Measurements from ENCODE around the gene TBC1D17.

The TBC1D17 gene

DNA sequence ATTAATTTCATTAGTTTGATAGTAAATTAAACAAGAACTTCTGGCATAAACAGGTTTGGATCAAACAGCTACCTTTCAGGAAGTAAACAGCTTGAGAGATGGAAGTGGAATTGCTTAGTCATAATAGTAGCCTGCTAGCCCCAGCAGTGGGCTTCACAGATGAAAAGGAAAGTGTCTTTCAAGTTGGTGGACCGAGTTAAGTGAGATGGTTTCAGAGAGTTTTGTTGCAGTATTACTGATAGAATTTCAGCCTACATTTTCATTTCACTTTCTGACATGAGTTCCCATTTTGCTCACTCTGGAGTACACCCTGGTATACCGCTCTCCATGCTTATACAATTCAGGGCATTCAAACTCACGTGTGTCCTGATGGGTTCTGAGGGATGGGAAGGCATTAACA is 28.6 kb upstream of the TBC1D17 start:
- DNase-seq (ENCODE audit: low spot score) = peak; percentile 13

DNA sequence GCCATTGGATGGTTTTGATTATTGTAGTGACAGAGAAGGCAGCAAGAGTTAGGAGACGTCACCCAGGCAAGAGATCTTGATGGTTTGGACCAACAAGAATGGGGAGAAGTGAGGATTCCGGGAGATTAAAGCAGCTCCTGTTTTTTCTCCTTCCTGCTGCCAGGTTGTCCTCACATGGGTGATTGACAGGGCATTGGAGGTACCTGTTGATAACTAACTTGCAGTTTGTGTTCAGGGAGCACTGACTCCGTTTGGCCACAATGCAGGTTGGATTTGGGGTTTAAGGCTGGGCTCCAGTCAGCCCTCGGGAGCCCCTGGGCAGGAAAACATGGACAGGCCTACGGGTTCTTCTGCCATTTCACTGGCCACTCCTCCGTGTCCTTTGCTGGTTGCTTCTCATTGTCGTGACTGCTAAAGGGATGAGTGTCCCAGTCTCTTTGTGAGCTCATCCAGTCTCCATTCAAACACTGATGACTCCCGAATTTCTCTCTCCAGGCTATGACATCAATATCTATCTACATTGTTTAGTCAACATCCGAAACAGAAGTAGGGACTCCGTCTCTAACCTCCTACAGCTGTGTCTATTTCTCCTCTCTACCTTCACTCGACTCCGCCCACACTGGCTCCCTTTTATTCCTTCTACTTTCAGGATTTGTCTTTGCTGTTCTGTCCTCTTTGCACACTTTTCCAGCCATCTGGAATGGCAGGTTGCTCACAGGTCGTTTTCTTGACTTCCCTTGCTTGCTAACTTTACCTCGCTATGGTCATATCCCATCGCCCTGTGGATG is 27.9 kb upstream of the TBC1D17 start:
- DNase-seq (ENCODE audit: low spot score) = peak; percentile 10

DNA sequence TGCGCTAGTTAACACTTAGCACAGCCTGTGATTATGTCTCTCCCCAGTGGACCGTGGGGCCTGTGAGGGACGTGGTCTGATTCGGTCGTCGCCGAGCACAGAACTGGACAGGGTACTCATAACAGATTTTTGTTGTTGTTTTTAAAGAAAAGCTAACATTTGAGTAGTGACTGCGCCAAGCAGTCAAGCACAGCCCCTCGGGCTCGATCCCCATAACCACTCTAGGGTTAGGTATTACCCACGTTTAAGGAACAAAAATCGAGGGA is 27.3 kb upstream of the TBC1D17 start:
- no peak for DNase-seq (ENCODE audit: low spot score)

DNA sequence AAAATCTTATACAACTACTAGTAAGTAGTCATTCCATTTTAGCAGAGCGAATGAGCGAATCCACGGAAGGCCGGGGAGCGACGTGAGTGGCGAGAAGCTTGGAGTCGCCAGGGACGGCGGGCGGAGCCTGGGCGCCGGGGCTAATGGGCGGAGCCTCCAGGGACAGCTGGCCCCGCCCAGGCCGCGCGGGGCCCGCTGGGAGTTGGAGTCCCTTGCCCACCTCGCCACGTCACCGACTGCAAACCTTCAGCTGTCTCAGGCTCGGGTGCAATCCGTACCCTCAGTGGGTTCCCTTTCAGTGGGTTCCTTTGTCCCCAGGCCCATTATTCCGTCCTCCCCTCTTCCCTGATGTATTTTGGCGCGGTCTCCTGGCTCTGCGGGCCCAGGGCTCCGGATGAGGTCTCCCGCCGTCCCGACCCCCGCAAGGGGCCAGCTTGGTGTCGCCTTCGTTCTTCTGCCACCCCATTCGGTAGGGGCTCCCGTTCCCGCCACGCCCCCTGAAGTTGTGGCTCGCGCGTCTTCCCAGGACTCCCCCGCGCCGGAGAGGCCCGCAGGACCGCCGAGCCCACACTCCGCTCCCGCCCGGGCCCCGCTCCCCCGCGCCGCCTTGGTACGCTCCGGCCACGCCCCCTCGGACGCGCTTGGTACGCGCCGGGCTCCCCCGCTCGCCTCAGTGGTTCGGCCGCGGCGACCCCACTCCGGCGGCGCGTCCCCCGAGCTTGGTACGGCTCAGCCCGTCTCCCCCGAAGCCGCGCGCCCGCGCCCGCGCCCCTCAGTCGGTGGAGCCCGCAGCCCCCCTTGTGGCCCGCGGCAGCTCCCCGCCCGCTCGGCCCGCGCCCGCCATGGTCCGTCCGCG is 26.8 kb upstream of the TBC1D17 start, which contains the start of gene PTOV1:
Gene PTOV1 (plus strand): TSS at position 673 of the 856 bp plus-strand sequence.
- DNase-seq (ENCODE audit: low spot score) = peak; percentile 95

GRCh38 chr19:49851456-49852259 is 25.8 kb upstream of the TBC1D17 start:
- DNase-seq (ENCODE audit: low spot score) = peak; percentile 55

GRCh38 chr19:49852631-49853126 is 24.8 kb upstream of the TBC1D17 start:
- peak; percentile 19 for DNase-seq (ENCODE audit: low spot score)

DNA sequence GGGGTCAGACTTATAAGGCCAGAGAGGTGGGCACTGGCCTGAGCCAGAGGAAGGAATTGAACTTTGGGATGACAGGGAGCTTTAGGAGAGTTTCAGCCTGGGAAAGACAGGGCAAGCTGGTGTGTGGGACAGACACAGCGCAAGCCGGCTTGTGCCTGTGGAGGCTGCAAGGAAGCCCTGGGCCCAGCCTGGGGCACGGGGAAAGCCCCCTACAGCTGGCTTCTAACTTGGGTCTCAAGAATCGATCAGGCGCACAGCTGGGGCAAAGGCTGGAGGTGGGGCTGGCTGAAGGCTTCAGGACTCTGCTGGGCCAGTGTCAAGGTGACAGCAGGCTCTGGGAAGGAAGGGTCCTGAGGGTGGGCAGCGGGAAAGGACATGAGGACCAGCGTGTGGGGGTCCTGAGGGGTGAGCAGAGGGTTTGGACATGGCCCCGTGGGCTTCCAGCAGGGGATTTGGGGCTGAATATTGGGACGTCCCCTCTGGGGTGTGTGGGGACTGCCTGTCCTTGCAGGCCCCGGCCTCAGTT is 23.6 kb upstream of the TBC1D17 start:
- DNase-seq (ENCODE audit: low spot score) = peak; percentile 34

GRCh38 chr19:49854378-49855263 is 22.9 kb upstream of the TBC1D17 start:
- no peak for DNase-seq (ENCODE audit: low spot score)

- no peak for DNase-seq (ENCODE audit: low spot score)
Observed at GRCh38 chr19:49855277-49855675, 22.2 kb upstream of the TBC1D17 start.

- peak; percentile 14 for DNase-seq (ENCODE audit: low spot score)
Observed at GRCh38 chr19:49855676-49856573, 21.6 kb upstream of the TBC1D17 start.

- no peak for DNase-seq (ENCODE audit: low spot score)
Observed at GRCh38 chr19:49856574-49857021, 20.9 kb upstream of the TBC1D17 start.

- no peak for DNase-seq (ENCODE audit: low spot score)
Observed at GRCh38 chr19:49857061-49857837, 20.3 kb upstream of the TBC1D17 start.

GRCh38 chr19:49857838-49858087 is 19.7 kb upstream of the TBC1D17 start:
- DNase-seq (ENCODE audit: low spot score) = no peak

DNA sequence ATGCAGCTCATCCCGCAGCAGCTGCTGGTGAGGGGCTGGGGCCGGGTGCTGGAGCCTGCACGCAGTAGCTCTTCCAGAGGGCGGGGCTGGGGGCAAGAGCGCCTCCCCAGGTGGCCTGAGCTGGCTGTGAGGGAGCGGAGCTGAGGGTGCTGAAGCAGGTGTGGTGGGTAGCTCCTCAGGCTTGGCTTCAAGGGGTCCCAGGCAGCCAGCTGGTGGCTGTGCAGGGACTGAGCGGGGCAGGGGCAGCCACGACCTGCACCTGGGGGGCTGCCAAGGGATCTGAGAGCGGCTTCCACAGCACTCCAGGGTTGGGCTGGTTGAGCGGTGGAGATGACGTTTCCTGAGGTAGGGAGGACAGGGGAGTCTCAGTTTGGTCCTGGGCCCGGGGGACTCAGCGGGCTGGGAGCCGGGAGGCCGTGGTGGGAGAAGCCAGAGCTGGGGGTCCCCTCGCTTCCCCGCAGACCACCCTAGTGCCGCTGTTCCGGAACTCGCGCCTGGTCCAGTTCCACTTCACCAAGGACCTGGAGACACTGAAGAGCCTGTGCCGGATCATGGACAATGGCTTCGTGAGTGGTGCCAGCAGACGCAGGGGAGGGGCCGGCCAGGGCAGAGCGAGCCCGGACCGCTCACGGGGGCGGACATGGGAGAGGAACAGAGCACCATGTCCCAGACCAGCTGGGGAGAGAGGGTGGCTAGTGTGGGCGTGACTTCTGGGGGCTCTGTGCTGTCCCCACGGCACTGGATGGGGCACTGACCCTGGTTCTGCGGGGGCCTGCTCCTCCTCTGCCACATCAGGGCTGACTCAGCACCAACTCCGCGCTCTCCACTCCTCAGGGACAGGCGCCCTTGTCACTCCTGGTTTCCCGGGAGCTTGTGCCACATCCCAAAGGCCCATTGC is 19.2 kb upstream of the TBC1D17 start:
- DNase-seq (ENCODE audit: low spot score) = peak; percentile 45

DNA sequence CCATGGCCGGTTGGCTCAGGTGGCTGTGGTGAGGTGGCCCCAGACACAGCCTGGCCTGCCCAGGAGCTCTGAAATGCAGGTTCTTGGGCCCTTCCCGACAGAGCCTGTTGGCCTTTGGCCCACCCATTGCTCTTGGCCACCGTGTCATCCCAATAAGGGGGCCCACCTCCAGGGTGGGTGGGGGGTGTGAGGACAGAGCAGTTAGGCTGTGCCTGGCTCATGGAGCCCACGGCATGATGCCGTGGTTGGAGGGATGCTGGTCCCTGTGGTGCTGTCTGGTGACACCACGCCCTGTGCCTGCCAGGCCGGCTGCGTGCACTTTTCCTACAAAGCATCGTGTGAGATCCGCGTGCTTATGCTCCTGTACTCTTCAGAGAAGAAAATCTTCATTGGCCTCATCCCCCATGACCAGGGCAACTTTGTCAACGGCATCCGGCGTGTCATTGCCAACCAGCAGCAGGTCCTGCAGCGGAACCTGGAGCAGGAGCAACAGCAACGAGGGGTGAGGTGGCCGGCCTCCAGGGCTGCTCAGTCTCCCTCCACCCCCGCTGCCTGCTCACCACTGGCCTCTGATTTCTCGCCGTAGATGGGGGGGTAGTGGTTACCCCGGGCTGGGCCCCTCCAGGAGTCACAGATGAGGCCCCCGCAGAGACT is 17.7 kb upstream of the TBC1D17 start:
- peak; percentile 11 for DNase-seq (ENCODE audit: low spot score)

DNA sequence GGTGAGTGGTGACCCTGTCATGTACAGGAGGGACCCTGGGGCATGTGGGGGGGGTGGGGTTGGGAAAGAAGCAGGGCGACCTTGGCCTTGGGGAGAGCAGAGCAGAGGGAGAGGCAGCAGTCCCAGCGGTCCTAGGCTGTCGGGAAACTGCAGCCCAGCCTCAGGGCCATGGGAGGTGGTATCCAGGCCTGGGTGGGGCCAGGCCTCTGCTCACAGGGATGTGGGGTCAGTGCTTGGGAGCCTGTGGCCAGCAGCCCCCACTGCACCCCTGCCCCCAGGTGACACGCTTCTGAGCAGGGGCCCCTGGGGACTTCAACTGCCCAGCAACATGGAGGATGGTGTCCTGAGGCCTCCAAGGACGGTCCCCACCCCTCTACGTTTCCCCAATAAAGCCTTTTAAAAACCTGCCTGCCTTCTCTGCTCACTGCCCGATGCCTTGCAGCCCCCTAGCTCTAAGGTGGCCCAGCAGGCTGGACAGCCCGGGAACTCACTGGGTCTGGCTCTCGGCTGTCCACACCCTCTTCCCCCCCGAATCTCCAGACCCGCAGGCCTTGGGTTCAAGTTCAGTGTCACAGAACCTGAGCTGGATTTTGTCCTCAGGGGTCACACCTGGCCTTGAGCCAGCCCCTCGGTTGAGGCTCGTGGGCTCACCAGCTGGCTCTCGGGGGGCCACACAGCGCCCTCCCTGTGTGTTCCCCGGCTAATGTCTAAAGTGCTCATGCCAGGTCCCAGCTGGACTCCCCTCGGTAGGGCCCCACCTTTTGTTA is 17.0 kb upstream of the TBC1D17 start:
- DNase-seq (ENCODE audit: low spot score) = peak; percentile 13

GRCh38 chr19:49861107-49861506 is 16.4 kb upstream of the TBC1D17 start:
- DNase-seq (ENCODE audit: low spot score) = peak; percentile 9

Measured in NAMALWA (cell line).